Head of caudate nucleus (tissue), 42 donors: ENCODE data around the gene UMODL1.
"Not testable (repeated sequence)": the region's sequence is repeated elsewhere in the genome, so short reads cannot be mapped to it uniquely, and the experiment has no call there.

Source experiments
- DNase-seq, 42 donors: peaks; one replicate each; pipeline versions ENCODE4 v3.0.0 to v3.0.0-alpha.2; 2020 to 2021; ENCODE audit warnings: mixed read lengths in 7 of 42
- intact Hi-C: fragments of 100-400 bp; cut with DNase I; formaldehyde crosslinking; loops from one replicate; pipeline ENCODE4 v1.15.0; 2022

The UMODL1 gene

GRCh38 chr21:42107881-42108553 lies 36.9 kb downstream of the UMODL1 start:
- intact Hi-C loops, result no loop called here
- DNase-seq, result peak in 37 of 42 donors; percentile 17 to 84 (median 50)

GRCh38 chr21:42108554-42109340 lies 37.6 kb downstream of the UMODL1 start:
- no peak for DNase-seq
- intact Hi-C loops, result no loop called here

GRCh38 chr21:42109473-42109872 lies 38.4 kb downstream of the UMODL1 start:
- intact Hi-C loops, result no loop called here
- no peak for DNase-seq

GRCh38 chr21:42109873-42110525 lies 38.9 kb downstream of the UMODL1 start:
- no peak for DNase-seq
- intact Hi-C loops, result loop anchor here (10.0 kb wide), 1 partner anchor 495 kb away; no protein-coding TSS in a partner anchor

- no peak for DNase-seq
- intact Hi-C loops, result loop anchor here (10.0 kb wide), 1 partner anchor 496 kb away; no protein-coding TSS in a partner anchor
Measured at GRCh38 chr21:42110691-42111469, 39.8 kb downstream of the UMODL1 start.

GRCh38 chr21:42111470-42111743 lies 40.3 kb downstream of the UMODL1 start:
- DNase-seq, result no peak
- intact Hi-C loops, result loop anchor here (10.0 kb wide), 1 partner anchor 497 kb away; no protein-coding TSS in a partner anchor

GRCh38 chr21:42111811-42112210 lies 40.7 kb downstream of the UMODL1 start:
- intact Hi-C loops, result loop anchor here (10.0 kb wide), 1 partner anchor 497 kb away; no protein-coding TSS in a partner anchor
- DNase-seq, result peak in 2 of 42 donors; percentile 17 to 50

- DNase-seq, result no peak
- intact Hi-C loops, result loop anchor here (10.0 kb wide), 1 partner anchor 497 kb away; no protein-coding TSS in a partner anchor
Measured at GRCh38 chr21:42112238-42112637, 41.1 kb downstream of the UMODL1 start.

GRCh38 chr21:42112857-42113256 lies 41.7 kb downstream of the UMODL1 start:
- peak in 24 of 42 donors; percentile 22 to 85 (median 53) for DNase-seq
- intact Hi-C loops, result loop anchor here (10.0 kb wide), 1 partner anchor 498 kb away; no protein-coding TSS in a partner anchor

GRCh38 chr21:42113926-42114409 lies 42.9 kb downstream of the UMODL1 start:
- intact Hi-C loops, result loop anchor here (10.0 kb wide), 1 partner anchor 499 kb away; no protein-coding TSS in a partner anchor
- DNase-seq, result peak in 30 of 42 donors; percentile 15 to 78 (median 44)

- intact Hi-C loops, result loop anchor here (5.0 to 10.0 kb wide), 2 partner anchors 107 to 500 kb away; no protein-coding TSS in a partner anchor
- no peak for DNase-seq
Measured at GRCh38 chr21:42114646-42115045, 43.5 kb downstream of the UMODL1 start.

- DNase-seq, result no peak
- intact Hi-C loops, result loop anchor here (5.0 to 10.0 kb wide), 2 partner anchors 108 to 500 kb away; no protein-coding TSS in a partner anchor
Measured at GRCh38 chr21:42115136-42115683, 44.1 kb downstream of the UMODL1 start.

GRCh38 chr21:42116551-42116950 lies 45.4 kb downstream of the UMODL1 start:
- intact Hi-C loops, result loop anchor here (2.0 to 10.0 kb wide), 3 partner anchors 109 to 502 kb away; no protein-coding TSS in a partner anchor
- DNase-seq, result not testable (repeated sequence)

GRCh38 chr21:42117229-42117966 lies 46.3 kb downstream of the UMODL1 start:
- intact Hi-C loops, result loop anchor here (2.0 to 10.0 kb wide), 3 partner anchors 110 to 503 kb away; no protein-coding TSS in a partner anchor
- DNase-seq, result peak; percentile 64 to 95 (median 87)

GRCh38 chr21:42117967-42118780 lies 47.1 kb downstream of the UMODL1 start:
- intact Hi-C loops, result loop anchor here (2.0 to 10.0 kb wide), 3 partner anchors 111 to 503 kb away; no protein-coding TSS in a partner anchor
- DNase-seq, result no peak

GRCh38 chr21:42118901-42119300 lies 47.8 kb downstream of the UMODL1 start:
- peak in 11 of 42 donors; percentile 11 to 45 (median 31) for DNase-seq
- intact Hi-C loops, result loop anchor here (5.0 to 10.0 kb wide), 2 partner anchors 112 to 504 kb away; no protein-coding TSS in a partner anchor
